GM12872 (cell line): ENCODE measurements around the gene UBB.

Source experiments
- TF ChIP-seq, protein P1 (sequence below): IDR thresholded peaks from 3 replicates; pipeline ENCODE4 v1.5.1; 2011; ENCODE audit warnings: low read depth, mild to moderate bottlenecking, low read length, moderate library complexity; ENCODE audit not compliant: insufficient read depth

The UBB gene

DNA sequence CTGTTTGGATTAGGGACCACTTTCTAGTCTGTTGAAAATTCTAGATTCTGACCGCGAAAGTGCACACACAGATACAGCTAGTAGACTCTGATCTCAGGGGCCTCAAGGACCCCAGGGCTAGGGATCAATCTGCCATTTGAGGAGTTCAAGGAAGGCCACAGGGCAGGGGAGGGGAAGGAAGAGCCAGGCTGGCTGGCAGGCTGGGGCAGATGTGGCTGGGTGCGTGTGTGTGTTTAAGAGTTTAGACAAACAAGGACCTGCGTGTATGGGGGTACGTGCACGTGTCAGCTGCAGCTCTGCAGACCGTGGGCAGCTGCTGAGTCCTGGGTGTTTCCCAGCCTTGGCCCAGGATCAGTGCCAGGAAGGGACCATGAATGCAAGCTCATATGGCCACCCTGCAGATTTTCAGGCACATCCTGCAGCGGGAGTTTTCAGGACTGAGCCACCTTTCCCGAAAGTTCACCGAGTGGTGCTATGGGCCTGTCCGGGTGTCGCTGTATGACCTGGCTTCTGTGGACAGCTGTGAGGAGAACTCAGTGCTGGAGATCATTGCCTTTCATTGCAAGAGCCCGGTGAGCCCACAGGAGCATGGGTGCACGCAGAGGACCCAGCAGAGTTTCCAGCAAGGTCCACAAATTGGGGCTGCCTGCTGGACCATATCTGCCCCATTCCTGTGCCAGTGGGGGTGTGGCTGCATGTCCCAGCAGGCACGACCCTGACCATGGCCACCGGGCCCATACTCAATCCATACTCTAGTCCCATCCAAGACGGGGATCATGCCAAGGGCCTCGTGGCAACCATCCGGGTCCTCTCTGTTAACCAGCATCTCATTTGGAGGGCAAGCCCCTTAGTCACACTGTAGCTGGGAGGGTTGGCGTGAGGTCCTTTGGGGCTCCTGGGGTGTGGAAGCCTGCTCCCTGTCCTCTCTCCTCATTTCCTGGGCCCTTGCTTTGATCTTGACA is 45.1 kb downstream of the UBB start:
- TF ChIP-seq, protein P1, sequence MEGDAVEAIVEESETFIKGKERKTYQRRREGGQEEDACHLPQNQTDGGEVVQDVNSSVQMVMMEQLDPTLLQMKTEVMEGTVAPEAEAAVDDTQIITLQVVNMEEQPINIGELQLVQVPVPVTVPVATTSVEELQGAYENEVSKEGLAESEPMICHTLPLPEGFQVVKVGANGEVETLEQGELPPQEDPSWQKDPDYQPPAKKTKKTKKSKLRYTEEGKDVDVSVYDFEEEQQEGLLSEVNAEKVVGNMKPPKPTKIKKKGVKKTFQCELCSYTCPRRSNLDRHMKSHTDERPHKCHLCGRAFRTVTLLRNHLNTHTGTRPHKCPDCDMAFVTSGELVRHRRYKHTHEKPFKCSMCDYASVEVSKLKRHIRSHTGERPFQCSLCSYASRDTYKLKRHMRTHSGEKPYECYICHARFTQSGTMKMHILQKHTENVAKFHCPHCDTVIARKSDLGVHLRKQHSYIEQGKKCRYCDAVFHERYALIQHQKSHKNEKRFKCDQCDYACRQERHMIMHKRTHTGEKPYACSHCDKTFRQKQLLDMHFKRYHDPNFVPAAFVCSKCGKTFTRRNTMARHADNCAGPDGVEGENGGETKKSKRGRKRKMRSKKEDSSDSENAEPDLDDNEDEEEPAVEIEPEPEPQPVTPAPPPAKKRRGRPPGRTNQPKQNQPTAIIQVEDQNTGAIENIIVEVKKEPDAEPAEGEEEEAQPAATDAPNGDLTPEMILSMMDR, result no peak

DNA sequence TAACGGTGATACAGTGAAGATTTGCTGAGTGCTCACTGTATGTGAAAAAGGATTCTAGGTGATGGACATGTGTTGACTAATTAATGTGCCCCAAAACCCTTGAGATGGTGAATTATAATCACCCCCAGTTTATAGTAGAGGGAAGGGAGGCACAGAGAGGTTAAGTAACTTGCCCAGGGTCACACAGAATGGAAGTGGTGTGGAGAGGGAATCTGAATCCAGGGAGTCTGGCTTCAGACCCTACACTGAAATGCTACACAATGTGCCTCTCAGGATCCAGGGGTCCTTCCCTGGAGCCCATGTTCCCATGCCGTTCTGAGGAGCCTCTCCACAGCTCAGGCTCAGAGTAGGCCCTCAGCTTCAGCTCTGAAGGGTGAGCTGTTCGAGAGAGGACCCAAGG is 46.1 kb downstream of the UBB start:
- TF ChIP-seq, protein P1, result no peak

DNA sequence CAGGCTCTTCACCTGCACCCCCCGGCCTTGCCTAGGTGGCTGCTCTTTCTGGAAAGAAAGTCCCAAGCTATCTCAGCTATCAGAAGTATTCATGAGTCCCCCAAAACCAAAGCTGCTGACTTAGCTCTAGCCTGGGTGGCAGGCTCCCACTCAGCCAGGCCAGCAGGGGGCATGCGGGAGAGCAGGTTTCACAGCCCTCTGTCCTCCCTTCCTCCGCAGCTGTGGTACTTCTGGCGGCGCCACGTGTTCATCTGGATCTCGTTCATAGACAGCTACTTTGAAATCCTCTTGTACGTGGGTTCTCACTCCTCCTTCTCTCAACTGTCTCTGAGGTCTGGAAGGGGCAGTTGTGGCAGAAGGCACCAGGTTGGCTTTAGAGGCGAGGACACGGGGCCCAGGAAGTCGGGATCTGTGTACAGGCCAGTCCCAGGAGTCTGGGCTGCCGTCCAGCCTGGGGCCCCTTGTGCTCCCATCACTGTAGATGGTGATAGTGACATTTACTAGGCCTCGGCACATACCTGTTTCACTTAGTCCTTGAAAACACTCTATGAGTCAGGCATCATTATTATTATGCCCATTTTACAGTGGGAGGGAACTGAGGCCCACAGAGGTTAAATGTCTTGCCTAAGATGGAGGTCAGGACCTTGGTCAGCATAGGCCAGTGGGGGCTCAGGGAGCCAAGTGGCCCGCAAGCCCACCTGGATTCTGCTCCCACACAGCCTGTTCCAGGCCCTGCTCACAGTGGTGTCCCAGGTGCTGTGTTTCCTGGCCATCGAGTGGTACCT is 47.4 kb downstream of the UBB start:
- TF ChIP-seq, protein P1, result peak; percentile 76

DNA sequence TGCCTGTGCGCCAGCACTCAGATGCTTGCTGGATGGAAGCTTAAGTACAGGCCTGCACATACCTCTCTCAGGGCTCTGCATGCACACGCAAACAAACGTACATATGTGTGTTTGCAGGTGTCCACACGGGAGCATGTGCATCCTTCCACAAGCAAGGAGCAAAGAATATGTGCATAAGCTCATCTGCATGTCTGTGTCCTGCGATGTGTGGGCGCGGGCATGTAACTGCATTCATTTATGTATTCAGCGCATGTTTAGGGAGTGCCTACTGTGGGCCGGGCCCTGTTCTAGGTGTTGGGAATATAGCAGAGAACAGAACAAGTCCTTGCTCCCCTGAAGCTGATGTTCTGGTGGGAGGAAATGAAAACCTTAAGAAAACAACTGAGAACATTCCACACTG is 48.2 kb downstream of the UBB start:
- TF ChIP-seq, protein P1, result no peak

DNA sequence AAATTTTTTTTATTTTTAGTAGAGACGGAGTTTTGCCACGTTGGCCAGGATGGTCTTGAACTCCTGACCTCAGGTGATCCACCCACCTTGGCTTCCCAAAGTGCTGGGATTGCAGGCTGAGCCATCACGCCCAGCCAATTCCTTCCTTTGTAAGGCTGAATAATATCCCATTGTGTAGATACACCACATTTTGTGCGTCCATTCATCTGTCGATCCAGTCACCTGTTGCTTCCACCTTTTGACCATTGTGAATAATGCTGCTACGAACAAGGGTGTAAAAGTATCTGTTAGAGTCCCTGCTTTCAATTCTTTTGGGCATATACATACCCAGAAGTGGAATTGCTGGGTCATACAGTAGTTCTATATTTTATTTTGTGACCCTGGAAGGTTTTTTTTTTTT is 49.8 kb downstream of the UBB start:
- TF ChIP-seq, protein P1, result no peak

DNA sequence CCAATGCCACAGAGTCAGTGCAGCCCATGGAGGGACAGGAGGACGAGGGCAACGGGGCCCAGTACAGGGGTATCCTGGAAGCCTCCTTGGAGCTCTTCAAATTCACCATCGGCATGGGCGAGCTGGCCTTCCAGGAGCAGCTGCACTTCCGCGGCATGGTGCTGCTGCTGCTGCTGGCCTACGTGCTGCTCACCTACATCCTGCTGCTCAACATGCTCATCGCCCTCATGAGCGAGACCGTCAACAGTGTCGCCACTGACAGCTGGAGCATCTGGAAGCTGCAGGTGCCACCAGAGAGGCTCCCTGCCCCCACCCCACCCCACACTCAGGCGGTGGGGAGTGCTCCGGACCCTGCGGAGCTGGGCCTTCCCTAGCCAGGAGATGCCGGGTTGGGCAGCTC is 51.1 kb downstream of the UBB start:
- TF ChIP-seq, protein P1, result no peak
